Stomach (tissue), 4 donors: ENCODE data around the gene EEFSEC.

Experiments
- EP300 ChIP-seq: sonication (generic); formaldehyde crosslinking; IDR thresholded peaks from one replicate; pipeline ENCODE4 v1.6.1; 2017; ENCODE audit warnings: antibody characterized with exemption
- POLR2A ChIP-seq, 4 donors: fragments of 450-650 bp; IDR thresholded peaks; one replicate each; pipeline ENCODE4 v1.6.1; 2016; ENCODE audit warnings: antibody characterized with exemption in 4 of 4, control low read depth in 2 of 4, mild to moderate bottlenecking in 1 of 4, moderate library complexity in 1 of 4
- POLR2AphosphoS5 ChIP-seq, 3 donors: sonication (generic); formaldehyde crosslinking; IDR thresholded peaks; one replicate each; pipeline ENCODE4 v1.6.1; 2016; ENCODE audit warnings: antibody characterized with exemption in 3 of 3
- TF ChIP-seq, protein P1 (sequence below), 7 experiments: fragments of 450-650 bp in 4 of 7; fragments of 200-600 bp in 3 of 7; sonication (generic) in 3 of 7; IDR thresholded peaks; one replicate each; pipeline ENCODE4 v1.5.1; 2016 to 2019; ENCODE audit warnings: antibody characterized with exemption in 7 of 7, control low read depth in 2 of 7, mild to moderate bottlenecking in 1 of 7

DNA sequence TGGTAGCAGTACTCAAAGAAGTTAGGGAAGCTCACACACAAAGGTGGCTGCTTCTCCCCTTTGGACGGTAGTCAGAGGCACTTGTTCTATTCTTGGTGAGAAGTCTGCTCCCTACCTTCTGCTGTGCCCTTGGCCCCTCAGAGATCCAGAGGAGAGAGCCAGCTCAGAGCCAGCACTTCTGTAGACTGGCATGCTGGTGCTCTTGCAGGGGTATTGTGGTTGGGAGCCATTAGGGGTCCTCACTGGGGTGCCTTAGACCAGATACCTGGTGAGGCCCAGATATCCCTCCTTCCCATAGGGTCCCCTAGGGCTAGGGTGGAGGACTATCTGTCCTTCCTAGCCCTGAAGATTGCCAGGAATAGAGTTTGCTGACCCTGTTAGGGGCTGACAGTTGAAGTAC, 140.6 kb downstream of the EEFSEC start:
- TF ChIP-seq, protein P1, sequence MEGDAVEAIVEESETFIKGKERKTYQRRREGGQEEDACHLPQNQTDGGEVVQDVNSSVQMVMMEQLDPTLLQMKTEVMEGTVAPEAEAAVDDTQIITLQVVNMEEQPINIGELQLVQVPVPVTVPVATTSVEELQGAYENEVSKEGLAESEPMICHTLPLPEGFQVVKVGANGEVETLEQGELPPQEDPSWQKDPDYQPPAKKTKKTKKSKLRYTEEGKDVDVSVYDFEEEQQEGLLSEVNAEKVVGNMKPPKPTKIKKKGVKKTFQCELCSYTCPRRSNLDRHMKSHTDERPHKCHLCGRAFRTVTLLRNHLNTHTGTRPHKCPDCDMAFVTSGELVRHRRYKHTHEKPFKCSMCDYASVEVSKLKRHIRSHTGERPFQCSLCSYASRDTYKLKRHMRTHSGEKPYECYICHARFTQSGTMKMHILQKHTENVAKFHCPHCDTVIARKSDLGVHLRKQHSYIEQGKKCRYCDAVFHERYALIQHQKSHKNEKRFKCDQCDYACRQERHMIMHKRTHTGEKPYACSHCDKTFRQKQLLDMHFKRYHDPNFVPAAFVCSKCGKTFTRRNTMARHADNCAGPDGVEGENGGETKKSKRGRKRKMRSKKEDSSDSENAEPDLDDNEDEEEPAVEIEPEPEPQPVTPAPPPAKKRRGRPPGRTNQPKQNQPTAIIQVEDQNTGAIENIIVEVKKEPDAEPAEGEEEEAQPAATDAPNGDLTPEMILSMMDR (IDR thresholded peaks at IDR 0.05) = no peak
- TF ChIP-seq POLR2AphosphoS5 (IDR thresholded peaks at IDR 0.05) = no peak
- TF ChIP-seq POLR2A (IDR thresholded peaks at IDR 0.05) = no peak
- no peak for TF ChIP-seq EP300
